DOHH2 (cell line): ENCODE measurements around the gene GATAD2B.

Experiments
- H3F3A ChIP-seq: fragments of 200-600 bp; sonication (generic), shearing (Covaris generic); 2 replicates; pipeline ENCODE4 v1.6.0; 2016; ENCODE audit warnings: antibody characterized with exemption, mild to moderate bottlenecking; ENCODE audit not compliant: control insufficient read depth, insufficient read depth
- H3K27ac ChIP-seq: fragments of 200-600 bp; sonication (generic); 2 replicates; pipeline ENCODE4 v1.5.1; 2014; ENCODE audit warnings: low read depth, mild to moderate bottlenecking, low read length, moderate library complexity
- H3K27me3 ChIP-seq: fragments of 200-600 bp; sonication (generic); 2 replicates; pipeline ENCODE4 v1.6.1; 2014; ENCODE audit warnings: mild to moderate bottlenecking, low read length, mixed read lengths; ENCODE audit not compliant: control insufficient read depth
- H3K36me3 ChIP-seq: fragments of 200-600 bp; sonication (generic); 2 replicates; pipeline ENCODE4 v1.6.1; 2014; ENCODE audit warnings: mild to moderate bottlenecking, low read length, moderate library complexity, mixed read lengths; ENCODE audit not compliant: control insufficient read depth
- H3K4me1 ChIP-seq: fragments of 200-600 bp; sonication (generic); 2 replicates; pipeline ENCODE4 v1.6.1; 2014; ENCODE audit warnings: mild to moderate bottlenecking, low read length, mixed read lengths; ENCODE audit not compliant: control insufficient read depth
- H3K4me2 ChIP-seq: fragments of 200-600 bp; sonication (generic); 2 replicates; pipeline ENCODE4 v1.6.0; 2014; ENCODE audit warnings: mild to moderate bottlenecking, low read length, moderate library complexity
- H3K4me3 ChIP-seq: fragments of 200-600 bp; sonication (generic); 2 replicates; pipeline ENCODE4 v1.5.1; 2014; ENCODE audit warnings: mild to moderate bottlenecking, low read length, mixed read lengths
- H3K79me2 ChIP-seq: fragments of 200-600 bp; sonication (generic); 2 replicates; pipeline ENCODE4 v1.6.1; 2014; ENCODE audit warnings: mild to moderate bottlenecking, low read length, mixed read lengths; ENCODE audit not compliant: control insufficient read depth
- H3K9me2 ChIP-seq: fragments of 200-600 bp; sonication (generic); replicated peaks from 2 replicates; pipeline ENCODE4 v1.6.1; 2014; ENCODE audit warnings: mild to moderate bottlenecking, low read length, mixed read lengths; ENCODE audit not compliant: control insufficient read depth
- H3K9me3 ChIP-seq: fragments of 200-600 bp; sonication (generic); 2 replicates; pipeline ENCODE4 v1.6.1; 2014; ENCODE audit warnings: antibody characterized with exemption, low read length, mixed read lengths; ENCODE audit not compliant: control insufficient read depth, insufficient read depth
- H4K20me1 ChIP-seq: fragments of 200-600 bp; sonication (generic); 2 replicates; pipeline ENCODE4 v1.6.0; 2014; ENCODE audit warnings: low read depth, mild to moderate bottlenecking, antibody characterized with exemption, low read length, moderate library complexity; ENCODE audit not compliant: control insufficient read depth, insufficient read depth
- CTCF ChIP-seq: fragments of 200-600 bp; sonication (generic); IDR thresholded peaks from one replicate; pipeline ENCODE4 v1.5.1; 2014; ENCODE audit warnings: antibody characterized with exemption, mild to moderate bottlenecking, low read depth, low read length; ENCODE audit not compliant: poor library complexity, severe bottlenecking
- EZH2phosphoT487 ChIP-seq: fragments of 200-600 bp; sonication (generic); IDR thresholded peaks from 2 replicates; pipeline ENCODE4 v1.6.1; 2017; ENCODE audit warnings: borderline replicate concordance, mild to moderate bottlenecking, antibody characterized with exemption, low read length, moderate library complexity, mixed read lengths

GATAD2B gene

GRCh38 chr1:153790966-153791647 lies 131.7 kb downstream of the GATAD2B start:
- peaks cover 4% of the 10 kb centered on the region for H3K9me3 ChIP-seq
- no peaks in the 10 kb centered on the region for H3K36me3 ChIP-seq
- no peaks in the 10 kb centered on the region for H3K79me2 ChIP-seq
- peaks cover 30% of the 10 kb centered on the region for H3K4me1 ChIP-seq
- no peak for TF ChIP-seq EZH2phosphoT487
- no peak for TF ChIP-seq CTCF
- peaks cover 8% of the 10 kb centered on the region for H3F3A ChIP-seq
- no peaks in the 10 kb centered on the region for H3K9me2 ChIP-seq
- H3K27ac ChIP-seq = peak overlapping the region; percentile 15; the same call in 1 of the 2 replicates
- peaks cover 32% of the 10 kb centered on the region for H3K27me3 ChIP-seq
- H3K4me2 ChIP-seq = peak overlapping the region; percentile 59
- H4K20me1 ChIP-seq = no peaks in the 10 kb centered on the region
- peak overlapping the region; percentile 43 for H3K4me3 ChIP-seq

- Histone ChIP-seq H3K4me1 (peaks cover 30% of the 10 kb centered on the region), H3K9me2 (no peaks in the 10 kb centered on the region), H3K4me3 (peak overlapping the region; percentile 43), H3K36me3 (no peaks in the 10 kb centered on the region), H3K9me3 (peaks cover 6% of the 10 kb centered on the region), H3K4me2 (peak overlapping the region; percentile 59), H3K27me3 (peaks cover 32% of the 10 kb centered on the region), H3F3A (peaks cover 10% of the 10 kb centered on the region), H3K79me2 (no peaks in the 10 kb centered on the region), H3K27ac (peak overlapping the region; percentile 15; the same call in 1 of the 2 replicates), H4K20me1 (no peaks in the 10 kb centered on the region)
- no peak for TF ChIP-seq EZH2phosphoT487
- TF ChIP-seq CTCF = no peak
These were observed 132.3 kb downstream of the GATAD2B start for GRCh38 chr1:153790313-153790965.

GRCh38 chr1:153789478-153790034 lies 133.2 kb downstream of the GATAD2B start:
- Histone ChIP-seq H3K9me2 (no peaks in the 10 kb centered on the region), H3K27me3 (peaks cover 32% of the 10 kb centered on the region), H3K27ac (no peak overlapping the region), H3K36me3 (no peaks in the 10 kb centered on the region), H3K9me3 (peaks cover 6% of the 10 kb centered on the region), H4K20me1 (no peaks in the 10 kb centered on the region), H3K79me2 (no peaks in the 10 kb centered on the region), H3K4me1 (peaks cover 34% of the 10 kb centered on the region), H3F3A (peaks cover 15% of the 10 kb centered on the region), H3K4me2 (peak overlapping the region; percentile 59), H3K4me3 (peak overlapping the region; percentile 9)
- TF ChIP-seq CTCF (no peak), EZH2phosphoT487 (peak; percentile 67; the same call in 1 of the 2 replicates)
